Stimulated activated naive CD8-positive, alpha-beta T cell treated with anti-CD3 and anti-CD28 coated beads, Interleukin-15, Interleukin-2, amounts not matched to agents 100 U/mL and 50 U/mL, for 24 hours (primary cell): Measurements from ENCODE around the gene NACC2.

ENCODE experiments used
- ATAC-seq: fragments of 150-1000 bp; cut with Tn5 transposase; one replicate; pipeline ENCODE4 v1.10.0; 2021
- DNase-seq: peaks from one replicate; pipeline ENCODE4 v3.0.0; 2021

Gene NACC2

GRCh38 chr9:135993409-135993742 lies 101.7 kb downstream of the NACC2 start:
- ATAC-seq (no peak), DNase-seq (no peak)

GRCh38 chr9:135992486-135993408 lies 102.3 kb downstream of the NACC2 start:
- ATAC-seq, result peak; percentile 44
- DNase-seq, result peak; percentile 40

- no peak for DNase-seq
- ATAC-seq, result no peak
Measured at GRCh38 chr9:135991771-135992170, 103.3 kb downstream of the NACC2 start.

GRCh38 chr9:135990468-135991429 lies 104.3 kb downstream of the NACC2 start:
- ATAC-seq (no peak), DNase-seq (peak; percentile 56)

- DNase-seq (peak; percentile 34), ATAC-seq (no peak)
Measured at GRCh38 chr9:135989722-135990467, 105.2 kb downstream of the NACC2 start.

DNA sequence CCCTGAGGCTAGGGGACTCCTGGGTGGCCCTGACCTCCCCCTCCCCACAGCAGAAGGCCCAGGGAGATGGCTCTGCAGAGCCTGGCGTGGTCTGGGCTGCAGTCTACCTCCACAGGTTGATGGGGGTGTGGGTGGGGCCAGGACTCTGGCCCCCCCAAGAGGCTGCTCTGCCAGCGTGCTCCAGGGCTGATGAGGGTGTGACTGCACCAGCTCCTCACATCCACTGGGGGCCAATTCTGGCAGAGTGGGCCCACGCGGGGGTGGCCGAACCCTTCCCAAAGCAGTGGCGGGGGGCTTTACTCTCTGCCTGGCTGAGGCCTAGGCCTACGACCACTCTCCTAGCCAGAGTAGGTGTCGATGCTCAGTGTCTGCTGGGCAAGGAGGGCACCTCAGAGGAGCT lies 105.9 kb downstream of the NACC2 start:
- ATAC-seq (no peak), DNase-seq (no peak)

GRCh38 chr9:135988493-135988892 lies 106.6 kb downstream of the NACC2 start:
- ATAC-seq (no peak), DNase-seq (no peak)

- DNase-seq (no peak), ATAC-seq (no peak)
Measured at GRCh38 chr9:135987838-135988404, 107.2 kb downstream of the NACC2 start.

DNA sequence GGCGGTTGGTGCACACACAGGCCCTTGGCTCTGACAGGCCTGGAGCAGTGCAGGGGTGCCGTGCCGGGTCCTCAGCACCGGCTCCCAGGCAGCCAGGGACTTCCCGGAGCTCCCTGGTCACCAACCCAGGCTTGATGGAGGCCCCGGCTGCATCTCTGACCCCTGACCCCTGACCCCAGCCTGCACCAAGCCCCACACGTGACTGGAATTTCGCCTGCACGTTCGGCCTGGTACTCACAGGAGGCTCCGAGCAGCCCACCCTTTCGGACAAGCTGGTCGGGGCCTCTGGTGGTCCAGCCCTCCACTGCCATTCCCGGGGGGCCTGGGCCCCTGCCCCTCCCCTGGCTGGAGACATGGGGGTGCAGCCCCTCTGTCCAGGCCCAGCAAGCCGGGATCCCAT lies 108.5 kb downstream of the NACC2 start:
- DNase-seq, result no peak
- no peak for ATAC-seq

GRCh38 chr9:135985889-135986288 lies 109.2 kb downstream of the NACC2 start:
- ATAC-seq, result no peak

DNA sequence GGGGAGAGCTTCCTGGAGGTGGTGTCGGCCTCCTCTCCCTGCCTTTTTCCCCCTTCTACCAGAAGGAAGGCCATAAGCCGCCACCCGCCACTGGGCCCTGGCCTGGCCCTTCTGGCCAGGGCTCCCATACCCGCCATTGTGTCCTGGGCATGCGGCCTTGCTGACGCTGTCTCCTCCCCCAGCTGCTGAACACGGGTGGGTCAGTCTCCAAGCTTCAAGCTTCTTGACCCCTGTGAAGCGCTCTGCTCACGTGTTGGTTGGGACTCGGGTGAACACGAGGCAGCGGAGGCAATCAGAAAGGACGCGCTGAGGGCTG lies 109.7 kb downstream of the NACC2 start:
- no peak for ATAC-seq
- no peak for DNase-seq

More at GRCh38 chr9:135985889-135986288, 109.2 kb downstream of the NACC2 start:
- no peak for DNase-seq

GRCh38 chr9:135984072-135984710 lies 110.9 kb downstream of the NACC2 start:
- ATAC-seq (no peak), DNase-seq (no peak)

DNA sequence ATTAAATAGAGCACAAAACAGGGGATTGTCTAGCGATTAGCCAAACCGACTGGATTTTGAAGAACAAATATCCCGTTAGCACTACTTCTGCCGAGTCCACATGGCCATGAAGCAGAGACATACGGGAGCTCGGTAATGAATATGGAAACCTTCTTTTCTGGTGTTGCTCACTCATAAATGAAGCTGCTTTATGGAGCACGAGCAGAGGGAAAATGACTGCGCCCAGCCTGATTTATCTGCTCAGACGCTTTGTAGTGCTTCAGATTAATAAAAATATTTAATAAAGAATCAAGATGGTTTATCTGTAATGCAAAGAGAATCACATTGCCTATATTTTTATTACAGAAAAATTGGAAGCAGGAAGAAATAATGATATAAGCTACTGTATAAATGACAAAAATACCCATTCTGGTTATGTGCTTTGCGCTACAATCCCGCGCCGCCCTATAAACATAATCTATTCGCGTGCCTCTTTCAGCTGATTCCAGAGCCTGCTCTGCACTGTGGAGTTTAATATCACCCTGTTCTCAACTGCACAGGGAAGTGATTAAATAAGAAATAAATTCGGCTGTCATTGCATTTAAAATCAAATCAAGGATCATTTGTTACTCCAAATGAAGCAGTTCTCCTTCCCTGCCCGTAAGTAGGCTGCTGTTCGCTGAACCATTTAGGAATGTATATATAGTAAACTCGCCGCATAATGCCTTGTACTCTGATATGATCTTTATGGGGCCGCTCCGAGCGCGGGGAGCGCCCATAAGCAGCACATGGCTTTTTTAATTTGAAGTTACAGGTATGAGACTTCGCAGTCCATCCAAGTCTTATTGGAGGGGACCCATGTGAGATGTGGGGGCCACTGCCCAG lies 111.6 kb downstream of the NACC2 start:
- DNase-seq (no peak), ATAC-seq (no peak)

- ATAC-seq, result no peak
- DNase-seq, result no peak
Measured at GRCh38 chr9:135982499-135983207, 112.4 kb downstream of the NACC2 start.

DNA sequence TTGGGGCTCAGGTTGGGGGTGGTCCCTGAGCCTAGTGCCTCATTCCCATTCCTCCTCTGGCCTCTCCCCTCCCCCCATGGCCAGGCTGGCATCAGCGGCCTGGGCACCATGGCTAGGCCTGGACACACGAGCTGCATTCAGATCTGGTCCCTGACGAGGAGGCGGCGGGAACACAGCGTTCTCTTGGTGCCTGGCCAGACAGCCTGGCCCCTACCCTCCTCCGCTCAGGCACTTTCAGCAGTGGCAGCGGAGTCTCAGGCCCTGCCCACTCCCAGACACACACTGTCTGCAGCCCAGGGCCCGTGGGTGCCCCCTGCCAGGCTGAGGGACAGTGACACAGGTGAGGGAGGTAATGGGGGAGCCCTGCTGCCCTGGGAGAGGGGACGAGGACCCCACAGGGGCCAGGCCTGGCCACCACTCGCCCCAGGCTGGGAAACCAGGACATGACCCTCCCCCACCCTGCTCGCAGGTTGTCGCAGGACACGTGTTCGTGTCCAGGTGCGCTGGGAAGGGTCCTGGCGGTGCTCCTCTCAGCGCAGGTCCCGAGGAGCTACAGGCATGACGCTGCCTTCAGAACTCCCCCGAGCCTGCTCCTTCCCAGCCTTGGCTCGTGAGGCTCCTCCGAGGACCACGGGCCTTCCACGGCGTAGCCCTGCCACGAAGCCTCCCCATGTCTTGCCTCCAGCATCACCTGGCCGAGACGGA lies 114.0 kb downstream of the NACC2 start:
- DNase-seq (no peak), ATAC-seq (no peak)

DNA sequence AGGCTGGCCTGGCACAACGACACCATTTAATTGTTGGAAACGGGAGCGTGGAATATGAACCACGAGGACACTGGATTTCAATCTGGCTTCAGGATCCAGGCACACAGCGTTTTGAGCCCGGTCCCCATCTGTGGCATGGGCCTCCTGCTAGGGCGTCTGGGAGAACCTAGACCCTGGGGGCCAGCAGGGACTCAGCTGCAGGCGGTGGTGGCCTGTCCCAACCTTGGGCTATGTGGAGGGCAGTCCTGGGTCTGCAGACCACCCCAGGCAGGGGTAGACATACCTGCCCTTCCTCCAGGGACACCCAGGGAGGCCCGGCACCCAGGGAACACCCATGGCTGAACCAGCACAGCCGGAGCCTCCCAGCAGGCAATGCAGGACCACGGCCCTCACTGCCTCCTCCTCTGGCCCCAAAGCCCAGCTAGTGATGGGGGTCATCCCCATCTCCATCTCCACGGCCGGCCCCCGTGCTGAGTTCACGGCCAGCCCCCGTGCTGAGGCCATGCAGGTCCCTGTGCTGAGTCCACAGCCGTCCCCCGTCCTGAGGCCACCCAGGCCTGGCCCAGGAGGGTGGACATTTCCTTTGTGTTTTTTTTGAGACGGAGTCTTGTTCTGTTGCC lies 115.4 kb downstream of the NACC2 start:
- DNase-seq, result no peak
- ATAC-seq, result no peak

GRCh38 chr9:135978642-135979546 lies 116.2 kb downstream of the NACC2 start:
- ATAC-seq (peak; percentile 63), DNase-seq (peak; percentile 26)

- no peak for ATAC-seq
- no peak for DNase-seq
Measured at GRCh38 chr9:135976944-135977343, 118.1 kb downstream of the NACC2 start.
